ENCODE data around the gene TMEM235.
"Not testable (repeated sequence)": the region's sequence is repeated elsewhere in the genome, so short reads cannot be mapped to it uniquely, and the experiment has no call there.

TMEM235 gene

DNA sequence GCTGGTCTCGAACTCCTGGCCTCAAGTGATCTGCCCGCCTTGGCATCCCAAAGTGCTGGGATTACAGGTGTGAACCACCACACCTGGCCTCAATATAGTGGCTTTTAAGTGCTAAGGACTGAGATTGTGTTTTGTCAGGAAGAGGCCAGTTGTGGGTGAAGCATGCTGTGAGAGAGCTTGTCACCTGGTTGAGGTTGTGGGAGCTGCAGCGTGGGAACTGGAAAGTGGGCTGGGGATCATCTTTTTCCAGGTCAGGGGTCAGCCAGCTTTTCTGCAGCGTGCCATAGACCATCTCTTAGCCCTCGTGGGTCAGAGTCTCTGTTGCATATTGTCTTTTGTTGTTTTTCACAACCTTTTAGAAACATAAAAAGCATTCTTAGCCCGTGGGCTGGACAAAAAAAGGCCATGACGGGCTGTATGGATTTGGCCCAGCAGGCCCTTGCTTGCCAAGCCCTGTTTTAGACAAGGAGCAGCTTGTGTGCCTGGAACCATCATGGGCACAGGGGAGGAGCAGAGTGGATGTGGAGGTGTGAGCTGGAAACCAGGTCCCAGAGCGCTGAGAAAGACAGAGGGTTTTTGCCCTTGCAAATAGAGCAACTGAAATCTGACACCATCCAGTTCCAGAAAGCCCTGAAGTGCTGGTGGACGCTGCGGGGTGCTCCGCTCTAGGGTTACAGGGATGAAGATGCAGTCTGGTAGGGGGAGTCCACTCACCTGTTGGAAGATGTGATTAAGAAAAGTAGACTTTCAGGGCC is 11.9 kb upstream of the TMEM235 start:
- no peak for DNase-seq (ENCODE audit: low spot score)

DNA sequence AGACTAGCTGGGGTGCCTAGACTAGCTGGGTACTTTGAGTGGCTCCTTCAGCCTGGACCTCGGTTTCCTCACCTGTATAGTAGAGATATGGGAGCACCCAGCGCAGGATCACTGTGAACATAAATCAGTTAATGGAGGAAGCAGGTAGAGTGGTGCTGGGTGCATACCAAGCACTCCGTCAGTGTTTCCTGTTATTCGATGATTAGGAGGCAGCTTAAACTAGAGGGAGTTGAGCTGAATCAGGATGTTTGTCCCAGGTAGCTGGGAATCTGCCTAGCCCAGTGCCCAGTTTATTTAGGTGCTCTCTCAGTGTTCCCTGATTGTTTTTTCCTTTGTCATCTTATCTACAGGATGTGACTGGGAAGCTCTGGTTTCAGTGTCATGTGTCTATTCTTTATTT is 8.4 kb upstream of the TMEM235 start:
- DNase-seq (ENCODE audit: low spot score) = no peak

DNA sequence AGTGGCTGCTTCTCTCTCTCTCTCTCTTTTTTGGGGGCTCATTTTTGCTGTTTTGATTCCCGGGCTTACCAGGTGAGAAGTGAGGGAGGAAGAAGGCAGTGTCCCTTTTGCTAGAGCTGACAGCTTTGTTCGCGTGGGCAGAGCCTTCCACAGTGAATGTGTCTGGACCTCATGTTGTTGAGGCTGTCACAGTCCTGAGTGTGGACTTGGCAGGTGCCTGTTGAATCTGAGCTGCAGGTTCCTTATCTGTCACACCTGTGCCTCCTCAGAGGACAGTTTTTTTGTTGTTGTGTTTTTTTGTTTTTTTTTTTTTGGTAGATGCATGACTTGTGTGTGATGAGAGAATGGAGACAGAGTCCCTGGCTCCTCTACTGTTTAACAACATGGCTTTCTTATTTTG is 7.7 kb upstream of the TMEM235 start:
- no peak for DNase-seq (ENCODE audit: low spot score)

DNA sequence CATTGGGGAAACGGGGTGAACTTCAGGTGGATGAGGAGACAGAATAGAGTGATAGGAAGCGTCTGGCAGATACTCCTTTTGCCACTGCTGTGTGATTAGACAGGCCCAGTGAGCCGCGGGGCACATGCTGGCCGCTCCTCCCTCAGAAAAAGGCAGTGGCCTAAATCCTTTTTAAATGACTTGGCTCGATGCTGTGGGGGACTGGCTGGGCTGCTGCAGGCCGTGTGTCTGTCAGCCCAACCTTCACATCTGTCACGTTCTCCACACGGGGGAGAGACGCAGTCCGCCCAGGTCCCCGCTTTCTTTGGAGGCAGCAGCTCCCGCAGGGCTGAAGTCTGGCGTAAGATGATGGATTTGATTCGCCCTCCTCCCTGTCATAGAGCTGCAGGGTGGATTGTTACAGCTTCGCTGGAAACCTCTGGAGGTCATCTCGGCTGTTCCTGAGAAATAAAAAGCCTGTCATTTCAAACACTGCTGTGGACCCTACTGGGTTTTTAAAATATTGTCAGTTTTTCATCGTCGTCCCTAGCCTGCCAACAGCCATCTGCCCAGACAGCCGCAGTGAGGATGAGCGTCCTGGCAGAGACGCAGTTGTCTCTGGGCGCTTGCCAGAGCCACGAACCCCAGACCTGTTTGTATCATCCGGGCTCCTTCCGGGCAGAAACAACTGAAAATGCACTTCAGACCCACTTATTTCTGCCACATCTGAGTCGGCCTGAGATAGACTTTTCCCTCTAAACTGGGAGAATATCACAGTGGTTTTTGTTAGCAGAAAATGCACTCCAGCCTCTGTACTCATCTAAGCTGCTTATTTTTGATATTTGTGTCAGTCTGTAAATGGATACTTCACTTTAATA is 7.0 kb upstream of the TMEM235 start:
- DNase-seq (ENCODE audit: low spot score) = no peak

DNA sequence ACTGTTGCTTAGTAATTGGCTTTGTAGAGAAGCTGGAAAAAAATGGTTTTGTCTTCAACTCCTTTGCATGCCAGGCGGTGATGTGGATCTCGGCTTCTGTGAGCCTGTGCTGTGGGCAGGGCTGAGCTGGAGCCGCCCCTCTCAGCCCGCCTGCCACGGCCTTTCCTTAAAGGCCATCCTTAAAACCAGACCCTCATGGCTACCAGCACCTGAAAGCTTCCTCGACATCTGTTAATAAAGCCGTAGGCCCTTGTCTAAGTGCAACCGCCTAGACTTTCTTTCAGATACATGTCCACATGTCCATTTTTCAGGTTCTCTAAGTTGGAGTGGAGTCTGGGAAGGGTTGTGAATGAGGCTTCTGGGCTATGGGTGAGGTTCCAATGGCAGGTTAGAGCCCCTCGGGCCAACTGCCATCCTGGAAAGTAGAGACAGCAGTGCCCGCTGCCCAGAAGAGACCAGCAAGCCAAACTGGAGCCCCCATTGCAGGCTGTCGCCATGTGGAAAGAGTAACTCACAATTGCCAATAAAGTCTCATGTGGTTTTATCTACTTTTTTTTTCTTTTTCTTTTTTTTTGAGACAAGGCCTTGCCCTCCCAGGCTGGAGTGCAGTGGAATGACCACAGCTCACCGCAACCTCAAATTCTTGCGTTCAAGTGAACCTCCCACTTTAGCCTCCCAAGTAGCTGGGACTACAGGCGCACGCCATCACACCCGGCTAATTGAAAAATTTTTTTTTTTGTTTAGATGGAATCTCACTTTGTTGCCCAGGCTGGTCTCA is 6.2 kb upstream of the TMEM235 start:
- no peak for DNase-seq (ENCODE audit: low spot score)

DNA sequence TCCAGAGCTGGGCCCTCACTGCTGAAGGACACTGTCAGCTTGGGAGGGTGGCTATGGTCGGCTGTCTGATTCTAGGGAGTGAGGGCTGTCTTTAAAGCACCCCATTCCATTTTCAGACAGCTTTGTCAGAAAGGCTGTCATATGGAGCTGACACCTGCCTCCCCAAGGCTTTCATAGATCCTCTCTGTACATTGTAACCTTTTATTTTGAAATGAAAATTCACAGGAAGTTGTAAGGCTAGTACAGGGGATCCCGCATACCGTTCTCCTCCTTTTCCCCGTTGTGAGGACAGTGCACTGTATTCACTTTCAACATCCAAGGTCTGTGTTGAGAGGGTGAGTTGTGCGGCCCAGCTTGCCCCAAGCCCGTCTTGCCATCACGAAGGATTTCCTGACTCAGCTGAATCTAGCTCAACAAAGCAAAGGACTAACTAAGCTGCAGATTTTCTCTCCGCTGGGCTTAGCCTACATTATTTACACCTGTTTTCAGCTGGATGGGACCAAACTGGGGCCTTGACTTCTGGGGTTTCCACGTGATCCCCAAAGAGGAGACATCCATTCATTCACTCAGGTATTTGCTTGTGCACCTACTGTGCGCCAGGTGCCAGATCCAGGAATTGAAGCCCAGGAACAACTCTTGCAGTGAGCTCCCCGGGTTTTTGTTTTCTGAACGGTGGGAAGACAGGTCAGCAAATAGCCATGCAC is 5.2 kb upstream of the TMEM235 start:
- no peak for DNase-seq (ENCODE audit: low spot score)

DNA sequence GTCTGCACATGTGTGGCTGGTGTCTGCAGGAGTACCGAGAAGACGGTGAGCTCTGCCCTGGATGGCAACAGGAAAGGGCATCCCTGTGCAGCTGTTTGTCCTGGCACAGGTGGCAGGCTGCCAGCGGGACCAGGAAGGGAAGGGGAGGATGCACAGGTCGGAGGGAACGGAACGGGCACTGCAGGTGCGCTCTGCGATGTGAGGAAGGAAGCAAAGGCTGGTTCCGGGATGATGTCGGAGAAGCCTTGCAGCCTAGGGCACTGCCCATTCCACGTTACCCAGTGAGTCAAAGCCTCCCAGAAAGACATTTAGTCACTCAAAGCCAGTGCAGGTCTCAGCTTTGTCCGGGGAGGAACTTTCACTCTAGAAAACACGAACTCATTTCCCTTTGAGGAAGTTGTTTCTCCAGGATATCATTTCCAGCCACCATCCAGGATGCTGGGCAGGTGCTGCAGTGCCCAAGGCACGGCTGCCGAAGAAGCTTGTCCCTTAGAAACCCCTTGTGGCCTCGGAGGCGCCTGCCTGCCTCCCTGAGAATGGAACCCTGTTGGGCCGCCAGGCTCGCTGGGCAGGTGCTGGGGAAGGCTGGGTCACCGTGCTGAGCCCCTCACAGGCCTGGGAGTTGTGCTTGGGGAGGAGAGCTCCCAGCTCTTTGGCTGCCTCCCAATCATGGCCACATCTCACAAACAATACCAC is 4.5 kb upstream of the TMEM235 start:
- no peak for DNase-seq (ENCODE audit: low spot score)

DNA sequence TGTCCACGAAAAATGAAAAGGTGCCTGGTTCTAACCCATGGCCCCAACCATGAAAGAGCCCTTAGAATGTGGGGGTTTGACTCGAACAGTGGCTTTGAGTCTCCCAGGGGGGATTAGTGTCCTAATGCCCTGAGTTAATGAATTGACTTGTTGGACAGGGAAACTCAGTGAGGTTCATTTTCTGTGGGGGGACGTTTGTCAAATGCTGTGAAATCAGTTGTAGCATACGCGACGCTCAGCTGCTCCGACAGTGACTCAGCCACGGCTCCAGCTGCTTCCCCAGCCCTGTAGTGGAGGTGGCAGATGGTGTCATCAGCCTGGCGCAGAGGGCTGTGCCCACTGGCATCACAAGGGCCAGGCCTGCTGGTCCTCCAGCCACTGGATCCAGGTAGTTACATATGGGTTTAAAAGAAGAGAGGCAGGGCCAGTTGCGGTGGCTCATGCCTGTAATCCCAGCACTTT is 3.9 kb upstream of the TMEM235 start:
- no peak for DNase-seq (ENCODE audit: low spot score)

DNA sequence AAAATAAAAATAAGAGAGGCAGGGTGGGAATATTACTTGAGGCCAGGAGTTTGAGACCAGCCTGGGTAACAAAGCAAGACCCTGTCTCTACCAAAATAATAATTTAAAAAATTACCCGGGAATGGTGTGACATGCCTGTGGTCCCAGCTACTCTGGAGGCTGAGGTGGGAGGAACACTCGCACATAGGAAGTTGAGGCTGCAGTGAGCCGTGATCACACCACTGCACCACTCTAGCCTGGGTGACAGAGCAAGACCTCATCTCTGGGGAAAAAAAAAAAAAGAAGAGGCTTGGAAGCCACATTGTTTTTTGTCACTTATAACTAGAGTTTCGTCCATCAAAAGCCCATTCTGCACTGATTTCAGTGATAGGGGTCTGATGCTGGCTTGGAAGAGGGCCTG is 3.3 kb upstream of the TMEM235 start:
- no peak for DNase-seq (ENCODE audit: low spot score)

DNA sequence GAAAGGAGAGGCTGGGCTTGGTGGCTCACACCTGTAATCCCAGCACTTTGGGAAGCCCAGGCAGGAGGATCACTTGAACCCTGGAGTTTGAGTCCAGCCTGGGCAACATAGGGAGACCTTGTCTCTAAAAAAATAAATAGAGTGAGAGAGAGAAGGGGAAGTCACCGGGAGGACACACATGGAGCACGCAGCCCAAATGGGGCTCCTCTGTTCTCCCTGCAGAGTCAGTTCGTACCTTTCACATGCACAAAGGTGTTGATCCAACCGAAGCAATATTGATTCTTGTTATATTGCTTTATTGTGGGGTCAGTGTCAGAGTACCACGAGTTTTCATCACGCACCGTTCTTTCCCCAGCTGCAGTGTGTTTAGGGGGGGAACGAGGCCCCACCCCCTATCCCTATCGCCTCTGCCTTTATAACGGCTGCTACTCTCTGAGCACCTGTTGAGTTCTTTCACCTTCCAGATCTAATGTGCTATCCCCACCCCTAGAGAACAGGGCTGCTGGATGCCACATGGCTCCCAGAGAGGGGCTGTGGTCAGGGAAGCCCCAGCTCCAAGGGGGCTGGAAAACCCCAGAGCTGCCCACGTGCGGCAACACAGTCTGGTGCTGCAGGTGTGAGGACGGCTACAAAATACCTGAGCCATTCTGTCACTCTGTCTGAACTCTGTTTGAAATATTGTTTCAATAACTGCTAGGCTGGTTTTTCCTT is 1.0 kb upstream of the TMEM235 start:
- no peak for DNase-seq (ENCODE audit: low spot score)

DNA sequence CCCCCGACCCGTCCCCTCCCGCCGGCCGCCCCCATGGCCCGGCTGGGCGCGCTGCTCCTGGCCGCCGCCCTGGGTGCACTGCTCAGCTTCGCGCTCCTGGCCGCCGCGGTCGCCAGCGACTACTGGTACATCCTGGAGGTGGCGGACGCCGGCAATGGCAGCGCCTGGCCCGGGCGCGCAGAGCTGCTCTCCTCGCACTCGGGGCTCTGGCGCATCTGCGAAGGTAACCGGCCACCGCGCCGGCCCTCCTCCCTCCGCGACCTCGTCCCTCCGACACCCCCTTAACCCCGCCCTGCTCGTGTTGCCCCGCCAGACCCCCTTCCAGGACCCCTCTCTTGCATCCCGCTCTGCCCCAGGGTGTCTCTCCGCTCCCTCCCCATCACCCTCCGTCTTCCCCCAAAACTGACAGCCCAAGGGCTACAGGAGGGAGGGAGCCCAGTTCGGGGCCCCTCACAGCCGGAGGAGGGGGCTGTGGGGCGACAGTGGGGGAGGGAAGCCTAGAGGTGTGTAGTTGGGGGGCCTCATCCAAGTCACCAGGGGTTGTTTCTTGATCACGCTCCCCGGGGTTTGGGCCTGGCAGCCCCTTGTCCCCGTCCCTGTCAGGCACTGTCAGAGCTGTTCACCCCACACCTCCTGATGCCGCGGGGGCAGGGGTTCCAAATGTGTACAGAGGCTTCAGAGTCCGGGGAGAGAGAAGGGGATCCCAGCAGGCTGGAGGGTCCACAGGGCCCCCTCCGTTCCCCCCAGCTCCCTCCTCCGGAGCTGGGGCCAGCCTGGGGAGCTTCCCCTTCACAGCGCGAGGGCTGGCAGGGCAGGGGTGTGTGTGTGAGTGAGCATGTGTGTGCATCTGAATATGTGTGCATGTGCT is 794 bp downstream of the TMEM235 start:
- DNase-seq (ENCODE audit: low spot score) = no peak

DNA sequence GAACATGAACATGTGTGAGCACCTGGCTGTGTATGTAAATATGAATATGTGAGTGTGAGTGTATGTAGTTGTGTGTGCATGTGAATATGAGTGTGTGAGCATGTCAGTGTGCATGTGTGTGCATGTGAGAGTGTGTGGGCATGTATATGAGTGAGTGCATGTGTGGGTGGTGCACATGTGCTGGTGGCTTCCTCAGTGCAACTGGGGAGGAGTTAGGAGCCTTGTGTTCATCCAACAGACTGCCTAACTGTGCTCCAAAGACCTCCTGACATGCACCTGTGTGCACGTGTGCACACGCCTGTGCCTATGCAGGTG is 1.4 kb downstream of the TMEM235 start:
- no peak for DNase-seq (ENCODE audit: low spot score)

DNA sequence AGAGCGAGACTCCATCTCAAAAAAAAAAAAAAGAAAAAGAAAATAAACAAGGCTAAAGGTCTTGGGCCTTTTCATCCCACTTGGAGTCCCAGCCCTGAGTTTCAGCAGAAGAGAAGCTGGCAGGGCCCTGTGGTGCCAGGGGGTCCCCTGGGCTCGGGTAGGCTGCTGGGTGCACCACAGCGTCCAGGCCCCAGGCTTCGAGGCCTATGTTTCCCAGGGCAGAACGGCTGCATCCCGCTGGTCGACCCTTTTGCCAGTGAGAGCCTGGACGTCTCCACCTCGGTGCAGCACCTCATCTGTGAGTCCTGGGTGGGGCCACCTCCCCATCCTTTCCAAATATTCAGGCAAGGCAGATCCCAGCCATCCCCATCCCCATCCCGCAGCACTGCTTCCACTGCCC is 2.2 kb downstream of the TMEM235 start:
- DNase-seq (ENCODE audit: low spot score) = no peak

DNA sequence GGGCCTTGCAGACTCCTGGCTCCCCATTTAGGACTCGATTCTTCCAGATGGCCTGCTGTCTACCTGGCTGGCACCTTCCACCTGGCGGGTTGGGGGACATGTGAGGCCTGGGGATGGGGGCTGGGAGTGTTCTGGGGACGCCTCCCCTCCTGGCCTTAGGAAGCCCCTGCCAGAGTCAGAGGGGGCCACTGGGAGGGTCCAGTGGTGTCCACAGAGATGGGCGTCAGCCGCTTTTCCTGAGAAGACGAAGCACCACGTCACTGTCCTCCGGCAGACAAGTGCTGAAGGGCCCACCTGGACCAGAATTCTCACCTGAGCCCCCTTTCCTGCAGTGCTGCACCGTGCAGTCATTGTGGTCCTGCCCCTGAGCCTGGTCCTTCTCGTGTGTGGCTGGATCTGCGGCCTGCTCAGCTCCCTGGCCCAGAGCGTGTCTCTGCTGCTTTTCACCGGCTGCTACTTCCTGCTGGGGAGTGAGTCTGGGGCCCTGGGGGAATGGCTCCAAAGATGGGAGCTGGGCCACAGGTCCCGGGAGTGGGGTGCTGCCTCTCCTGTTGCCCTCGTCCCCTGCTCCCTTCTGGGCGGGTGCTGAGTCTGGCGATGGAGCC is 2.9 kb downstream of the TMEM235 start:
- no peak for DNase-seq (ENCODE audit: low spot score)

DNA sequence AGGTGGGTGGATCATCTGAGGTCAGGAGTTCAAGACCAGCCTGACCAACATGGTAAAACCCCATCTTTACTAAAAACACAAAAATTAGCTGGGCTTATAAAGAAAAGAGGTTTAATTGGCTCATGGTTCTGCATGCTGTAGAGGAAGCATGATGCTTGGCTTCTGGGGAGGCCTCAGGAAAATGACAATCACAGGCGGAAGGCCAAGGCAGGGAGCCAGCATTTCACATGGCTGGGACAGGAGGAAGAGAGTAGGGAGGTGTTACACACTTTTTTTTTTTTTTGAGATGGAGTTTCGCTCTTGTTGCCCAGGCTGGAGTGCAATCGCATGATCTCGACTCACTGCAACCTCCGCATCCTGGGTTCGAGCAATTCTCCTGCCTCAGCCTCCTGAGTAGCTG is 3.6 kb downstream of the TMEM235 start:
- DNase-seq (ENCODE audit: low spot score) = not testable (repeated sequence)

DNA sequence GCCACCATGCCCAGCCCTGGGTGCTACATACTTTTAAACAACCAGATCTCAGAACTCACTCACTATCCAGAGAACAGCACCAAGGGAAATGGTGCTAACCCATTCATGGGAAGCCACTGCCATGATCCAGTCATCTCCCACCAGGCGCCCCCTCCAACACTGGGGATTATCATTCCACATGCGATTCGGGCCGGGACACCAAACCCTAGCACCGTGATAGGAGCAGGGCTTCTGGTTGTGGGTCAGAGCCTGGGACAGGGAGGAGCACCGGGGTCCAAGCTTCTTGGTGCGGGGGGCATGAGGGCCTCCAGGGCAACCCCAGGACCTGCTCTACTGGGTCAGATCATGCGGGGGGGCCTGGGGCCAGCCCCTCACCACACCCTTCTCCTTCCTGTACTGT is 4.5 kb downstream of the TMEM235 start:
- no peak for DNase-seq (ENCODE audit: low spot score)

DNA sequence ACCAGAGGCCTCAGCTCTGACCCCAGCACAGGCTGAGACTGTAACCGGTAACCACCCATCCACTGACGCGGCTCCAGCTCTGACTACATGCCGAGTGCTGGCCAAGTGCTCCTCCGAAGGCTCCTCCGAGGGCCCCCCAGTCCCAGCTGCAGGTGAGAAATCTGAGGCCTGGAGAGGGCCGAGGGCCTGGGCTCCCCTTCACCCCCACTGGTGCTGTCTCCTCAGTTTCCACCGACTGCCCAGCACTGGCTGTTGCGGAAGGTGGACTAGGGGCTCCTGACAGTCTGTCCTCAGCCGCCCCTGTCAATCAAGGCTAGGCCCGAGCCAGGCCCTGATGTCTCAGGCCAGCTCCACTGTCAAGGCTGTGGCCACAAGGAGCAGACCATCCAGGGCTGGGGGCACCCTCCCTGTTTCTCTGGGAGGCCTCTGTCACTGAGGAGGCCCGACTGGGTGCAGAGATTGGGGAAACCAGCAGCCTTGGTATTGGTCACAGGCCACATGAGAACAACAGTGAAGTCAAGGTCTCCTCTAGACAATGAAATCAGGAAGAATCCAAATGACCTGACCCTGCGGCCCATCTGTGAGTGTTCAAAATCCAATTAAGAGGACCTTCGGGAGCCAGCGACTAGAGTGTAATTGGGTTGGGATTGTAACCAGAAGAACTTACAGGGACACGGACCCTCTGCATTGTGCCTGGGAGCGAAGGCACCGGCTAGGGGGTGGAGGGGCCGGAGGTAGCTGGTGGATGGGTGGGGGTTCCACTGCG is 5.1 kb downstream of the TMEM235 start:
- no peak for DNase-seq (ENCODE audit: low spot score)

DNA sequence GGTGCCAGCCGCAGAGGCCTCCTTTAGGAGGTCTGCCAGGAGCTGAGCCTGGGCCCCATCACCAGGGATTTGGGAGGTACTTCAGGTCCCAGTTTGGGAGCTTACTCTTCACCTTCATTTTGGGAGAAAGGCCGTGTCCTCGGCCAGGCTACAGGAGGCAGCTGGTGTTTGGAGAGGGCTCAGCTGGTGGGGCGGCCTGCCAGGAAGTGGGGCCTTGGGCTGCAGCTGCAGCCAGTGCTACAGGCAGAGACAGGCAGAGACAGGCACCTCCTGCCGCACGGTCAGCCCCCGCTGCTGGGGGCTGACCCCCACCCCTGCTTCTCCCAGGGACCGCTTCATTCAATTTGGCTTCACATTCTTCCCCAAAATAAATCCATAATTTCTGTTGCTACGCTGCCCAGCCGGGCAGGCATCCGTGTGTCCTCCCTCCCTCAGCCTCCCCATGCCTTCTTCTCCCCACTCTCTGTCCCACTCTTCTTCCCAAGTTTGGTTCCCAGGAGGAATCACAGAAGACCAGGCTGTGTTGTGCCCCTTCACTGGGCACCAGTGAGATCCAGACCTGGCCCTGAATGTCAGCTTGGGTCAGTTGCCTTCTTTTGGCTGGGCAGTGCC is 6.1 kb downstream of the TMEM235 start:
- DNase-seq (ENCODE audit: low spot score) = no peak

Measured in RKO (cell line).